ENCODE data around the gene CHTF18.

- TF ChIP-seq POLR2A (IDR thresholded peaks at IDR 0.05; ENCODE audit: low read depth, low read length), result no peak
- TF ChIP-seq POLR2AphosphoS5 (IDR thresholded peaks at IDR 0.05; ENCODE audit: low read depth, low read length), result no peak
These were observed 36.2 kb downstream of the CHTF18 start for GRCh38 chr16:824601-825000.

Measured in GM12891 (cell line).